C4-2B (cell line): ENCODE results near the gene OR1S2.

Experiments
- ZFX ChIP-seq: fragments of 450-650 bp; IDR thresholded peaks from 2 replicates; pipeline ENCODE4 v1.6.1; 2017
- TF ChIP-seq, protein P1 (sequence below): fragments of 450-650 bp; conservative IDR thresholded peaks from 2 replicates; pipeline ENCODE4 v1.5.1; 2017; ENCODE audit warnings: mild to moderate bottlenecking

DNA sequence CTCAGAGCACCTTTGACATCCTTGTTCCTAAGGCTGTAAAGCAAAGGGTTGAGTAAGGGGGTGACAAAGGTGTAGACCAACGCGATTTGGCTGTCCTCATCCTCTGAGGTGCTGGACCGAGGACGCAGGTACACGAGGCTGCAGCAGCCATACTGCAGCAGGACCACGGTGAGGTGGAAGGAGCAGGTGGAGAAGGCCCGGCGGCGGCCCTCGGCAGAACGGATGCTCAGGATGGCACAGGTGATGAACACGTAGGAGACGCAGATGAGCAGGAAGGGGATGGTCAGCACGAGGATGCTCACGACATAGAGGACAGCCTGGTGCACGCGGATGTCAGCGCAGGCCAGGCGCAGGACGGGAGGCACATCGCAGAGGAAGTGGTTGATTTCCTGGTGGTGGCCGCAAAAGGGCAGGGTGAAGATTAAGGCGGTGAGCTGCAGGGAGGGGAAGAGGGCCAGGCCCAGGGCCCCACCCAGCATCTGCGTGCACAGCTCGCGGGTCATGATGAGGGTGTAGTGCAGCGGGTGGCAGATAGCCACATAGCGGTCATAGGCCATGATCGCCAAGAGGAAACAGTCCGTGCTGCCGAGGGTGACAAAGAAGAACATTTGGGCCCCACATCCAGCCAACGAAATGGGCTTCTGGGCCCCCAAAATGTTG lies 24.1 kb upstream of the OR1S2 start:
- TF ChIP-seq, protein P1, sequence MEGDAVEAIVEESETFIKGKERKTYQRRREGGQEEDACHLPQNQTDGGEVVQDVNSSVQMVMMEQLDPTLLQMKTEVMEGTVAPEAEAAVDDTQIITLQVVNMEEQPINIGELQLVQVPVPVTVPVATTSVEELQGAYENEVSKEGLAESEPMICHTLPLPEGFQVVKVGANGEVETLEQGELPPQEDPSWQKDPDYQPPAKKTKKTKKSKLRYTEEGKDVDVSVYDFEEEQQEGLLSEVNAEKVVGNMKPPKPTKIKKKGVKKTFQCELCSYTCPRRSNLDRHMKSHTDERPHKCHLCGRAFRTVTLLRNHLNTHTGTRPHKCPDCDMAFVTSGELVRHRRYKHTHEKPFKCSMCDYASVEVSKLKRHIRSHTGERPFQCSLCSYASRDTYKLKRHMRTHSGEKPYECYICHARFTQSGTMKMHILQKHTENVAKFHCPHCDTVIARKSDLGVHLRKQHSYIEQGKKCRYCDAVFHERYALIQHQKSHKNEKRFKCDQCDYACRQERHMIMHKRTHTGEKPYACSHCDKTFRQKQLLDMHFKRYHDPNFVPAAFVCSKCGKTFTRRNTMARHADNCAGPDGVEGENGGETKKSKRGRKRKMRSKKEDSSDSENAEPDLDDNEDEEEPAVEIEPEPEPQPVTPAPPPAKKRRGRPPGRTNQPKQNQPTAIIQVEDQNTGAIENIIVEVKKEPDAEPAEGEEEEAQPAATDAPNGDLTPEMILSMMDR = no peak
- no peak for TF ChIP-seq ZFX
